Islet precursor cell (in vitro differentiated cells): Measurements from ENCODE around the gene ALAS2.
"Not testable (repeated sequence)": the region's sequence is repeated elsewhere in the genome, so short reads cannot be mapped to it uniquely, and the experiment has no call there.

ENCODE experiments used
- DNase-seq: peaks from one replicate; pipeline ENCODE4 v3.0.0-alpha.2; 2018

Gene ALAS2, protein sequence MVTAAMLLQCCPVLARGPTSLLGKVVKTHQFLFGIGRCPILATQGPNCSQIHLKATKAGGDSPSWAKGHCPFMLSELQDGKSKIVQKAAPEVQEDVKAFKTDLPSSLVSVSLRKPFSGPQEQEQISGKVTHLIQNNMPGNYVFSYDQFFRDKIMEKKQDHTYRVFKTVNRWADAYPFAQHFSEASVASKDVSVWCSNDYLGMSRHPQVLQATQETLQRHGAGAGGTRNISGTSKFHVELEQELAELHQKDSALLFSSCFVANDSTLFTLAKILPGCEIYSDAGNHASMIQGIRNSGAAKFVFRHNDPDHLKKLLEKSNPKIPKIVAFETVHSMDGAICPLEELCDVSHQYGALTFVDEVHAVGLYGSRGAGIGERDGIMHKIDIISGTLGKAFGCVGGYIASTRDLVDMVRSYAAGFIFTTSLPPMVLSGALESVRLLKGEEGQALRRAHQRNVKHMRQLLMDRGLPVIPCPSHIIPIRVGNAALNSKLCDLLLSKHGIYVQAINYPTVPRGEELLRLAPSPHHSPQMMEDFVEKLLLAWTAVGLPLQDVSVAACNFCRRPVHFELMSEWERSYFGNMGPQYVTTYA

DNA sequence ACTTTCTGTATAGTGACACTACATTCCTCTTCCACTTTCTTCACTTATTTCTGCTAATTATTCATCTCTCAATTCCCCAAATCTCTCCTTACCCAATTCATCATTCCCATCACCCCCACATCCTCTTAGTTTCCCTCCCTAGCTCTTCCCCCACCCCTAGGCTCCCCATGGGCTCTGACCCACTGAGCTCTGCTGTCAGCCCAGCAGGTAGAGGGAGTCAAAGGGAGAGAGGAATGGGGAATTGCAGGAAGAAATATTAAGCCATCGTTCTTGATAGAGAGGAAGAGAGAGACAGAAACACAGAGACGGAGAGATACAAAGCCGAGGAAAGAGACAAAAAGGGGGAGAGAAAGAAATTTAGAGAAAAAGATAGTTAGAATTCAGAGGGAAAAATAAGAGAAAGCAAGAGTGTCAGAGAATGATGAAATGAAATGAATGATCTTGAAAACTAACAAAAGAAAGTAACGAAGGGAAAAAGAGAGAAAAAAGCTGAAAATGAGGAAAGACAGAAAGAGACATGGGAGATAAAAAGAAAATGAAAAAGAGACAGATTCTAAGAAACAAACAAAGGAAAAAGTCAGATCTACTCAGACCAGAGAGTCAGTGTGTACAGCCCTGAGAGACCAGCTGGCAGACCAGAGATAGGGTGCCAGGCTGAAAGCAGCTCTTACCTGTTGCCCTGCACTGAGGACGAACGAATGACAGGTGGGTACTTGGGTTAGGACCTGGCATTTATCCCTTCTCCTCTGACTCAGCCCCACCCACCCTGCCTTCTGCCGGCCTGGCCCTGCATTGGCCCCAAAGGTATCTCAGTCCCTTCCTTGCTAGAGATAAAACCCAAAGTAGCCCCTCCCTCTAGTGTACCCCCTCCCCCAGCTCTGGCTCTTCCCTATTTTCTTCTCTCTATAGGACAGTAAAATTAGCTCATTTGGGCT, at the start of gene ALAS2:
Gene ALAS2, minus strand, starts transcription at position 707 of the 935 bp plus-strand sequence. CDS start 4,977 bp downstream, outside the sequence.
- no peak for DNase-seq

DNA sequence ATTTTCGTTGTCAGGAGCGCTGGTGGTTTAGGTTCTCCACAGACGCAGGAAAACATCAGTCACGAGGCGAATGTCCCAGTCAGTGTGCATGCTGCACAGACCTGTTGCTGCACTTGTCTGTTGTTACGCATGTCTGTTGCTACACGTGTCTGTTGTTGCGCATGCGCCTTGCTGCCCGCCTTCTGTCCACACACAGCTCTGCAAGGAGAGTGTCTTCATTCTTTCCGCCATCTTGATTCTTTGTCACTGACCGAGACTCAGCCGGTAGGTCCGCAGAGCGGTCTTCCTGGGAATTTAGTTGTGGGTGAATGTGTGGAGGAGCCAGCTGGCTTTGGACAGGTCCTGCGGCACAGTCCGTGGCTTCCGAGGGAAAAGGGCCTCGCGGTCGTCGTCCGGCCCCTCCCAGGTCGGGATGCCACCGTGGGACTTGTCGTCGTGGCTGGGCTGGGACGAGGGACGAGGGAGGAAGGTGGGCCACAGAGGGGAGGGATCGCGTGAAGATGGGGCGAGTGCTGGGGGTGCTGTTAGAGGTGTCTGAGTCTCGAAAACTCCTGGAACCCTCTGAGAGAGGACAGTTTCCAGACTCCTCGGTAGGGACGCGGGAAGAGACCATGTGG, 44.2 kb upstream of the ALAS2 start, which contains the start of gene PAGE2B:
Gene PAGE2B, plus strand, starts transcription at position 180 of the 617 bp plus-strand sequence. CDS start 1,012 bp downstream, outside the sequence.
- no peak for DNase-seq

DNA sequence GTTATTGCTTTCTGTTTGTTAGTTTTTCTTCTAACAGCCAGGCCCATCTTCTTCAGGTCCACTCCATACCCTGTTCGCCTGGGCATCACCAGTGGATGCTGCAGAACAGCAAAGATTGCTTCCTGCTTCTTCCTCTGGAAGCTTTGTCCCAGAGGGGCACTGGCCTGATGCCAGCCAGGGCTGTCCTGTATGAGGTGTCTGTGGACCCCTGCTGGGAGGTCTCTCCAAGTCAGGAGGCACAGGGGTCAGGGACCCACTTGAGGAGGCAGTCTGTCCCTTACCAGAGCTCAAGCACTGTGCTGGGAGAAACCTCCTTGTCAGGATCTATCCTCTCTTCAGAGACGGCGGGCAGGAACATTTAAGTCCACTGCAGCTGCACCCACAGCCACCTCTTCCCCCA, 41.5 kb upstream of the ALAS2 start:
- no peak for DNase-seq

DNA sequence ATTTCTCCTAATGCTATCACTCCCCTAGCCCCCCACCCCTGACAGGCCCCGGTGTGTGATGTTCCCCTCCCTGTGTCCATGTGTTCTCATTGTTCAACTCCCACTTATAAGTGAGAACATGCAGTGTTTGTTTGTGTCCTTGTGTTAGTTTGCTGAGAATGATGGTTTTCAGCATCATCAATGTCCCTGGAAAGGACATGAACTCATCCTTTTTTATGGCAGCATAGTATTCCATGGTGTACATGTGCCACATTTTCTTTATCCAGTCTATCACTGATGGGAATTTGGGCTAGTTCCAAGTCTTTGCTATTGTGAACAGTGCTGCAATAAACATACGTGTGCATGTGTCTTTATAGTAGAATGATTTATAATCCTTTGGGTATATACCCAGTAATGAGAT, 36.4 kb upstream of the ALAS2 start:
- DNase-seq: not testable (repeated sequence)

DNA sequence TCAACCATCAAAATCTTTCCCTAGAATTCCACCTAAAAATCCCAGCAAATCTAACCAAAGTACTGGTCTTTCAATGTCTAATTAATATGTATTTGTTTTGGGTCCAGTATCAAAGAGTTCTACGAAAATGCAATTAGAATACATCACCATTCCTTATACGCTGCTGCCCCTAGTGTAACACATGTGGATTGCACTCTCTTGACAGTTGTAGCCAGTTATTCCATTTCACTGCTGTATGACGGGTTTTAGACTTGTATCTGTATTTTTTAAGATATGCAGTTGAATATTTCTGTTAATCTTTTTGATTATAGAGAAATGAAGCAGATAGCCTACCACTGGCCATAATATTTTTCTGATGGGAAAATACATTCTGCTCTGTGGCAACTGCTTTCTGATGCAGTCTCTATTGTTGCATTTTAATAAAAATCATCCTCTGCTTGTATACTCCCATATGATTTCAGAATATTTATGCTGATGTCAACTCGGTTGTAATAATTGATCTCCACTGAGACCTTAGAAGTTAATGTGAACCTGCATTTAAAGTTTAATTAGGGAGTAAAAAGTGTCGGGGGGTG, 27.0 kb upstream of the ALAS2 start:
- DNase-seq: no peak

DNA sequence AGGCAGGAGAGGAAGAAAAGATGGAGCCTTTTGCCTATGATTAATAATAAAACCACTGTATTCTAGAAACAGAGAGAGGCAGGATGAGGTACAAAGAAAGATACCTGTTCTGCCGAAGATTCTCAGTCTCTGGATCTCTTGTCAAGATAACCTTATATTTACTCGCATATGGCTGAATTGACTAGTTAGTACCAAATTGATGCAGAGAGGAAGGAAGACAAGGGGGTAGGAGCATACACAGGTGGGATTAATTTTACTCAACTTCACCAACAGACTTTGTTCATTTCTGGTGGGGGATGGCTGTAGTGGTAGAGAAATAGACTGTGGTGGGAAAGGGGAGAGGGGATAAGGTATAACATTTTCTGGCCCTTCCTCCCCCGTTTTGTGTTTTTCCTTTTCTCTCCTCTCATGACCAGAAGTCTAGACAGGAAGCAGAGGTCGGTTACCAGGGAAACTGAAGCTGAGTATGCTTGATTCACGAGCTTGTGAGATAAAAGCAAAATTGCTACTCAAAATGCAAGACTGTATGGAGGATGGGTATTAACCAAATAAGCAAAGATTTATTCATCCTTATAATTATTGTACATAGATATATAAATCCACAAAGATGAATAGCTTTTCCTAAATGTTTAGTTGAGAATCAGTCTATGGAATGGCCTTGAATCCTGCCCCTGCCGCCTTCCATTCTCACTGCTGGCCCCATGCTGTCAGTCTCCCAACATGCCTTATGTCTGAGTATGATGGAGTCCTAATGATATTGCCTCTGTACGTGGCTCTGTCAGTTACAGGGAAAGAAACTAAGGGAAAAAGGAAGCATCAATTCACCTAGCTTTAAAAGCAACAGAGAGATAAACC, 26.3 kb upstream of the ALAS2 start:
- DNase-seq: no peak

DNA sequence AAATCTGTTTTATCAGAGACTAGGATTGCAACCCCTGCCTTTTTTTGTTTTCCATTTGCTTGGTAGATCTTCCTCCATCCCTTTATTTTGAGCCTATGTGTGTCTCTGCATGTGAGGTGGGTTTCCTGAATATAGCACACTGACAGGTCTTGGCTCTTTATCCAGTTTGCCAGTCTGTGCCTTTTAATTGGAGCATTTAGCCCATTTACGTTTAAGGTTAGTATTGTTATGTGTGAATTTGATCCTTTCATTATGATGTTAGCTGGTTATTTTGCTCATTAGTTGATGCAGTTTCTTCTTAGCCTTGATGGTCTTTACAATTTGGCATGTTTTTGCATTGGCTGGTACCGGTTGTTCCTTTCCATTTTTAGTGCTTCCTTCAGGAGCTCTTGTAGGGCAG, 19.8 kb upstream of the ALAS2 start:
- not testable (repeated sequence) for DNase-seq

DNA sequence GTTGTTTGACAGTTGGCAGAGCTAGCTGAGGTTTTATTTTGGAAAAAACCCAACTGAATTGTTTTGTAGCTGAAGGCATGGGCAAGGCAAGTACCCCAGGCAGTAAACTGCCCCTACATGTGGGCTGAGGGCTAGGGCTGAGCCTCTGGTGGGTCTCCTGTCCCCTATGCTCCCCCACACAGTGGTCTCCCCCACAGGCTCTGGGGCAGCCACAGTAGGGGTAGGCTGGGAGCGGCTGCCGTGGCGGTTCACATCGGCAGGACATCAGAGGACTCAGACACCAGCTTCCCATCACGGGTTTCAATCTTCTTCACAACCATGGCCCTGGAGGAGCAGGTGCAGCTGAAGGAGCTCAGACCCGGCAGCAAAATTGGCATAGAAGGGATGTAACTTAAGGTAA, 10.7 kb upstream of the ALAS2 start:
- no peak for DNase-seq

DNA sequence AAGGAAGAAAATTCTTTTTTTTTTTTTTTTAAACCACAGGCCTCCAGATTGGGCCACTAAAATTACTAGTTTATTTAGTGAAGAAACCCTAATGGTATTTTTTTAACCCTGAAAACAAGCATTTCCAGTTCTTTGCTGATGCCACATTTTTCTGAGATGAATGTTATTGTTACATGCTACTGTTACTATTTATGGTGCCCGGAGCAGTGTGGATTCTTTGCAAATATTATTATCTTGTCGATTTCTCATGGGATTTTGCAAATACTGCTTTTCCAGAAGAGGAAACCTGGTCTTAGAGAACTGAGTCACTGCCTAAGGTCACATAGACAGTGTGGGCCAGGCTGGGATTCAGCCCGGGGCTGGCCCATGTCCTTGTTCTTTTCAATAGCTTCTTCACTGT, 8.7 kb upstream of the ALAS2 start:
- no peak for DNase-seq

DNA sequence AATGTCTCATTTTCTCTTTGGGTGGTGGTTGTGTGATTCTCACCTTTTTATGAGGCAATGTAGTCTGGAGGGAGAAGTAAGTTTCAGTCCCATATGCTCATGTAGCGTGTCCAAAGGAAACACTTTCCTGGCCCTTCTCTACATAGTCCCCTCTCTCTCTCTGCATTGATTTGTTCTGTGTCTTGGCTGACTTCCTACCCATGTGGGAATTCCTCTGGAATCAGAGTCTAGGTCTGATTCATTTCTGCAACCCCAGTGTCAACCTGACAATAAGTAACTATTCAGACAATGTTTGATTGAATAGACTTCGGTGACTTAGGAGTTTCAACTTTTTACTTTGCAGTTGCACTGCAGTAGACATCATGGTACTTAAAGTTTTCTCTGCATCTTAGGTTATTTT, 2.7 kb upstream of the ALAS2 start:
- DNase-seq: no peak

DNA sequence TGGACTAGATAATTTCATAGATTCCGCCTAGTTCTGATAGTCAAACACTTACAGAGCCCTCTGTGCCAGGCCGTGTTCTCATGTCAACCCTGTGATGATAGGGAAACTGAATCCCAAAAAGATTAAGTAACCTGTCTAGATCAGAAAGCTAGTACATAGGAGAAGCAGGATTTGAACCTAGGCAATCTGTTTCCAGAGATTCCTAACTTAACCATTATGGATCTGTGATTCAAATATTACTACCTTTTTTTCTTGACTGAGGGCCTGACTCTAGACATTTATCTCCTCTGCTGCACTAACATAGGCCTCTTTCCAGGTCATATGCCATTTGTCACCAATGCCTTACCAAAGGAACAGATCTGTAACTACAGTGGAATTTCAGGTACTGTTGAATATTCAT, 1.5 kb downstream of the ALAS2 start:
- no peak for DNase-seq

DNA sequence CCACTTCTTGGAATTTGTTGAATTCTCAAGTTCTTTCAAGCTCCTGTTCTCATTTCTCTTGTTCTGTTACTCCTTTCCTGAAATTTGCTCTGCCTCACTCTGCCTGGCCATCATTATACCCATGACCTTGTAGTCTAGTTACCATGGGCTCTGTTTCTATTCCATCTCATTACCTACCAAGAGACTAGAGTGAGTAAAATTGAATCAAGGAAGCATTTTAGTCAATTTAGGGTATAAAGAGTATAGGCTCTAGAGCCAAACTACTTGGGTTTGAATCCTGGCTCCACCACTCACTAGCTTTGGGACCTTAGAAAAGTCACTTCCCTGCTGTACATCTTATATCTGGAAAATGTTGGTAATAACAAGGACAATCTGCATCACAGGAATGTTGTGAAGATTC, 2.2 kb downstream of the ALAS2 start:
- no peak for DNase-seq

DNA sequence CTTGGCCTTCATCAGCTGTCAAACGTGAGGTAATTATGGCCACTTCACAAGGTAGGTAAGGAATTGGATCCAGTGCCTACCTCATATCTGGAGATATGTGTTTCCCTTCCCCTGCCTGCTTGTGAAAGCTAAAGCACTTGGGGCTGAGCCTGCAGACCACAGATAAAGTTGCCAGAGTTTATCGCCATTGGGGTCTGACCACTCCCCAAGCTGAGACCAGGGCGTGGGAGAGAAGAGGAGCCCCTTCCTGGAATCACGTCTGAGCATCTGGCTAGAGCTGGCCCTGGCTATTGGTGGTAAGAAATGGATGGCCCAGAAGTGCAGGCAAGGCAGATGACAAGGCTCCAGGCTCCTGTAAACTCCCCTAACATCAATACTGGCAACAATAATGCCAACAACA, 2.7 kb downstream of the ALAS2 start:
- no peak for DNase-seq

DNA sequence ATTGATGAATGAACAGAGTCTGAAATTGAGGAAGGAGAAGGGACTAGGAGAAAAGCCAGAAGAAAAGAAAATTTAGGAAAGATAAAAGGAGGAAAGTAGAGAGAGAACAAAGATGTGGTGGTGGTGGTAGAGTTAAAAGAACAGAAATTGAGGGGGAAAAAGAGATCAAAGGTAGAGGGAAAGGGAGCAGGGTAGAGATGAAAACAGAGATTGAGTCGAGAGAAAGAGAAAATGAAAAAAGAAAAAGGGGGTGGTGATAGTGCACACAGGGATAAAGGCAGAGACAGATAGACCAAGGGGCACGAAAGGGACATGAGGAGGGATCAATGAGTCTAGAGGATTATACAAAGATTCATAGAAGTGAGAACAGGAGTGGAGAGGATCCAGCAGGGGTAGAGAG, 3.9 kb downstream of the ALAS2 start:
- DNase-seq: no peak

DNA sequence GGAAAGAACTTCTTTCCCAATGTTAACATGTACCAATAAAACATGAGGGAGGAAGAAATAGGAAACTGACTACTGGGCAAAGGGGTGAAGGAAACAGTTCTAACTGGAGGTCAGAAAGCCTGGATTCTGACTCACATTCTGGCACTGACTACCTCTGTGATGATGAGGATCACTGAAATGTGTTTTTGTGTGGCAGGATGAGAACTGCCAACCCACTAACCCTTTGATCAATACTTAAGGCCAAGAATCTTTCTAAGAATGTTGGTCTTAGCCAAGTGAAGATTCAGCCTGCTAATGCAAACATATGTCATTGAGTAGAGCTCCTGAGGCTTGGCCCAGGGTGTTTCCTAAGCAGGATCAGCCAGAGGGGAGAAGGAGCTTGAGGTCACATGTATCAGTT, 4.6 kb downstream of the ALAS2 start:
- DNase-seq: no peak

DNA sequence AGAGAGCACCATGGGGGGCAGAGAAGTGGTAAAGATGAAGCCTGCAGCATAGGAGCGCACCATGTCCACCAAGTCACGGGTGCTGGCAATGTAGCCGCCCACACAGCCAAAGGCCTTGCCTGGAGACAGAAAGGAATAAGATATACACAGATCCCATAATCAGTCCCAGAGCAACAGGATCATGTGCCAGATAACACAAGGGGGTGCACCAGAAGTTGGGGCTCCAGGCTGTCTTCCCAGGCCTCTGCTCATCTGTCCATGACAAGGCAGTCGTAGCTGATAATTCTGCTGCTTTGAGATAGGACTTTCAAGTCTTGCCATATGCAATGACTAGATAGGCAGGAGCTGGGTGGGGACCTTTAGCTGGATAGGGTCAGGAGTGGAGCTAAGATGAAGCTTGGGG, 15.9 kb downstream of the ALAS2 start:
- DNase-seq: no peak

DNA sequence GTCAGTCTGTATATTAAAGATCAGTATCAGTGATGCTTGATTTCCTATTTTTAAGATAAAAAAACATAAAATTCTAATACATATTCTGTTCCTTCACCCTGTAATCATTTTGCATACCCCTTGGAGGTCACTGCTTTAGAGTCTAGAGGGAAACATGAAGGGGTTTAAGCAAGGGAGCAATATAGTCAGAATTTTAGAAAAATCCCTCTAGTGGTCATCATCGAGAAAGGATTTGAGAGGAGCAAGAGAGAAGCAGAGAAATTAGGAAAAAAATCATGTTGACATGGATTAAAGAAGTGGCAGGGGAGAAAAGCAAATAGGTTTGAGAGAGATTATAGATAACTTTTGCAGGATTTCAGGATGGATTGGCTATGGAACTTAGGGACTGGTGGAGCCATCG, 19.5 kb downstream of the ALAS2 start:
- no peak for DNase-seq

DNA sequence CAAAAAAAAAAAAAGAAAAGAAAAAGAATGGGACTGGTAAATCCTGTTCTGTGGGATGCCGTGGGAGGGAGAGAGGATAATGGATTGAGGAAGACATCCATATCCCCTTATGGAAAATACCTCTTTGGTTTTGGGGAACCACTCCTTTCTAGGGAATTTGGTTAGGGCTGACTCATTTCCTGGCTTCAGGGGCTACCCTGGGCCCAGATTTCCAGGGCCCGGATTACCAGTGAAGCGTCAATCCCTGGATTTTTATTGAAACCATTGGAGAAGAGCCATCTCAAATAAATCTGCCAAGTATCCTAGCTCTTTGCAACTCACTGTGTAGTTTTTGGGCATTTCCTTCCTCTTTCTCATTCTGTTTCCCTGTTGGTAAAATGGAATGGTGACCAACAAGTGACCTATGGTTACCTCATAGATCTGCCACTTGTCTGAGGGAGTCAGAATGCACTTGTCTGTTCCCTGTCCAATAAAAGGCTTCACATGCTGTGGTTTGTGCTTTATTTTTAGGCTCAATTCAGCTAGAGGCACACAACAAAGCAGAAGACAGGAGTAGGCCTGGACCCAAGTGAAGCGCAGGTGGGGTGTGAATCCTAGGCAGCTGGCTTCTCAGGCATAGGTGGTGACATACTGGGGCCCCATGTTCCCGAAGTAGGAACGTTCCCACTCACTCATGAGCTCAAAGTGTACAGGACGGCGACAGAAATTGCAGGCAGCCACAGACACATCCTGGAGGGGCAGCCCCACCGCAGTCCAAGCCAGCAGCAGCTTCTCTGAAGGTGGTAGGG, 22.0 kb downstream of the ALAS2 start:
- no peak for DNase-seq

DNA sequence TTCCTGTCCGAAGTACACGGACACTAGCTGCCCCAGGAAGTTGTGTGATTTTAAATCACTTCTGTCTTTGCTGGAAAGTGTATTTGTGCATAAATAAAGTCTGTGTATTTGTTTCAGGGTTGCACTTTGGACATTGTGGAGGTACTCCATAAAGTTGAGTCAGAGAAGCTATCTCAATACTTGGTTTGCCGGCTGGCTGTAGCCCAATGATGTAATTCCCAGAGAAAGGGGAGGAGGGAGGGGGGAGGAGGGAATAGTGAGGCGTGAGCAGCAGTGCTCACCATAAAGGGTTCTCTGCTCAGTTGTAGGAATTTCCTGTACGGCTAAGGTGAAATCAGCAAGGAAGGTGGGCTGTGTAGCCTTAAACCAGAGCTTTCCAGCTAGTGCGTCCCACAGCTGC, 23.1 kb downstream of the ALAS2 start:
- DNase-seq: no peak

DNA sequence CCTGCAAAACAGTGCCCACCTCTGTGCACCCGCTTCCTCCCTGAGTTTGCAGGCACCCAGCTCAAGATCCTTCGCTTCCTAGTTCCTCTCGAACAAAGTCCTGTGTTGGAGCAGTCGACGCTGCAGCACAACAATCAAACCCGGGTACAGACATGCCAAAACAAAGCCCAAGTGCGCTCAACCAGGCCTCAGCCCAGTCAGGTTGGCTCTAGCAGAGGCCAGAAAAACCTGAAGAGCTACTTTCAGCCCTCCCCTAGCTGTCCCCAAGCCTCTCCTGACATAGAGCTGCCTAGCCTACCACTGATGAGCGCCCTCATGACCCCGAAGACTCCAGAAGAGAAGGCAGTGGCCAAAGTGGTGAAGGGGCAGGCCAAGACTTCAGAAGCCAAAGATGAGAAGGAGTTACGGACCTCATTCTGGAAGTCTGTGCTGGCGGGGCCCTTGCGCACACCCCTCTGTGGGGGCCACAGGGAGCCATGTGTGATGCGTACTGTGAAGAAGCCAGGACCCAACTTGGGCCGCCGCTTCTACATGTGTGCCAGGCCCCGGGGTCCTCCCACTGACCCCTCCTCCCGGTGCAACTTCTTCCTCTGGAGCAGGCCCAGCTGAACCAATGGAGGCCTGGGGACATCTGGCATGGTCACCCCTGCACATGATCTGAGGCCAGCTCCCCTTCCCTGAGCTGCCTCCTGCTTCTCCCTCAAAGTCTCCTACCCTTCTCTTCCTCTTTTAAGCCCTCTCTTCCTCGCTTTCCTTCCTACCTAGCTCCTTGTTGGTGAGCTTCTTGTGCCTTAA, 23.8 kb downstream of the ALAS2 start:
- no peak for DNase-seq
